NCI-H187 (cell line): ENCODE measurements around the gene ODAD2.
"Not testable (repeated sequence)": the region's sequence is repeated elsewhere in the genome, so short reads cannot be mapped to it uniquely, and the experiment has no call there.

Source experiments
- DNase-seq, 2 experiments: peaks; one replicate each; lab custom pipeline; 2025; lab: John Stamatoyannopoulos, UW

Gene ODAD2

DNA sequence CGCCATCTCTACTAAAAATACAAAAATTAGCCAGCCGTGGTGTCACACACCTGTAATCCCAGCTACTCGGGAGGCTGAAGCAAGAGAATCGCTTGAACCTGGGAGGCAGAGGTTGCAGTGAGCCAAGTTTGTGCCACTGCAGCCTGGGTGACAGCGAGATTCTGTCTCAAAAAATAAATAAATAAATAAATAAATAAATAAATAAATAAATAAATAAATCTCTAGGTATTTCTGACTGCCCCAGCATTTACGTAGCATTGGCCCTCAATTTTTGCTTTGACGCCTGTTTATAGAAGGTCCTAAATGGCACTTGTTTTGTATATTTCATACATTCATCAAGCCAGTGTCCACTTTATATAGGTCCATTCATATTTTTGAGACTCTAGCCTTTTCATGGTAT is 28.9 kb downstream of the ODAD2 start:
- DNase-seq: not testable (repeated sequence)

DNA sequence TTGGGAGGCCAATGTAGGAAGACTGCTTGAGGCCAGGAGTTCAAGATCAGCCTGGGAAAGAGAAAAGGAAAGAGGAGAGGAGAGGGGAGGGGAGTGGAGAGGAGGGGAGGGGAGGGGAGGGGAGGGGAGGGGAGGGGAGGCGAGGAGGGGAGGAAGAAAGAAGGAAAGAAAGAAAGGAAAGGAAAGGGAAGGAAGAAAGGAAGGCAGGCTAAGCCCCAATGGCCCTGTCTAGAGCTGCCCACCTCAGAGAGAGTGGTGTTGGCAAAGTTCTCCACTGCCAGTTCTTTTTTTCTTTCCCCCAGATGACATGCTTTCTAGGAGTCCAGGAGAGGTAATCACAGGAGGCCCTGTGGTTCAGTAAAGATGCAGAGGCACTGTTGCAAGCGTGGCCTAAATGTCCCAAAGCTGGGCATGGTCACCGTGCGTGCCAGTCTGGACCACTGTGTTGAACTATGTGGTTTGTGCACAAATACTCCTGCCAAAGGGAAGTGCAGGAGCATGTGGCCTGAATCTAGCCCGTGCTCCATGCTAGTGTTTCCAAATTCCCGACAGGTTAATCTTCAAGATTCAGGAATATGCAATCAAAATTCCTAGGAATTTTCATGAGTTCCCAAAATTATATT is 39.7 kb downstream of the ODAD2 start:
- DNase-seq: no peak

DNA sequence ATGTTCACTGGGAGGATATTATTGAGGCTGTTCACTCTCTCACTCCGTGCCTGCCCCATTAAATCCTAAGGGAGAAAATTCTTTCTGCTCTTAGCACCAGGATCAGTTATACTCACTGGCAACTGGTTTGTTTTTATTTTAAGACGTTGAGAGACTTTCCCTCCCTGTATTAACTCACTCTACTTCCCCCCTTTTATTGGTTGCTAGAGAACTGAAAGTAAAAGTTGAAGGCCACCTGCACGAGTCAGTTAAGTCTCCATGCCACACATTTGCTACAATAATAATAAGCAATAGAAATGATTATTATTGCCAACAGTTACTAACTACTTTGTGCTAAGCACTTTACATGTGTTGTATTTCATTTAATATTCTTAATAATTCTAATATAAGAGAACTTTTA is 40.5 kb downstream of the ODAD2 start:
- not testable (repeated sequence) for DNase-seq

DNA sequence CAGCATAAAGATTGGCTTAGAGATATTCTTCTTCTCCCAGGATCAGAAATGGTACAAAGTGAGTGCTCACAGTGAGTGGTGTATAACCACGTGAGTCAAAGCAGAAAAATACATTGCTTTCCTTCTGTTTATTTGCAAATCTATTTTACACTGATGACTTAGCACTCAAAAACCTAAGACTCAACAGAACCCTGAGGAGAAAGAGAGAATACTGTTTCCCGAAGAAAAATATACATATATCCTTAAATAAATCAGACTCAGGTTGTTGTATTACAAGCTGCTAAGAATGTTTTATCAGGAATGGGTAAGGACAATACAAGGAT is 48.7 kb downstream of the ODAD2 start:
- no peak for DNase-seq

DNA sequence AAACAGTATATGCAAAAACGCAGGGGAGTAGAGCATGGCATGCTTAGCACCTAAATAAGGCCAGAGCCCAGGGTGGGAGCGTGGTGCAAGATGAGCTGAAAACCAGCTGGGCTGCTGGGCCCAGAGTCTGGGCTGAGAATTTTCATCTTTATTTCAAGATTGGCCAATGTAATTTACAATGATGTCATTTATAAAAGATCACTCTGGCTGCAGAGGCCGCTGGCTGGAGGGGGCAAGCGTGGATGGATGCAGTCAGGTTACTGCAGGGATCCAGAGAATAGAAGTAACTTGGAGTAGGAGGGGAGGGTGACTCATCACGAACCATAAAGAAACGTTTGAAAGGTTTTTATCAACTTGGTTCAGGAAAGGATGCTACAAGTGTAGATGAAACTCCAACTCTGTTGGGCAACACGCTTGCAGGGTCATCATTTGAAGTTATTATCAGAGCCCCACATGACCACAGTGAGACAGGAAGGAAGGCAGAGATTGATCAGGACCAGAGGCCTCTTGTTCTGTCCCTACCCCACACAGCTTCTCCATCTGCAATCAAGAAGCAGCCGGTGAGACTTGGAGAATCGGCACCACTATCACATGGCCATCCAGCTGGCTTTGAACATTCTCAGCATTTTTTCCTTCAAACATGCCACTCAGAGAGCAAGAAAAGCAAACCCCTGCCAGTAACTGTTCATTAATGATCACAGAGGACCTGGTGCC is 49.2 kb downstream of the ODAD2 start:
- DNase-seq: no peak

DNA sequence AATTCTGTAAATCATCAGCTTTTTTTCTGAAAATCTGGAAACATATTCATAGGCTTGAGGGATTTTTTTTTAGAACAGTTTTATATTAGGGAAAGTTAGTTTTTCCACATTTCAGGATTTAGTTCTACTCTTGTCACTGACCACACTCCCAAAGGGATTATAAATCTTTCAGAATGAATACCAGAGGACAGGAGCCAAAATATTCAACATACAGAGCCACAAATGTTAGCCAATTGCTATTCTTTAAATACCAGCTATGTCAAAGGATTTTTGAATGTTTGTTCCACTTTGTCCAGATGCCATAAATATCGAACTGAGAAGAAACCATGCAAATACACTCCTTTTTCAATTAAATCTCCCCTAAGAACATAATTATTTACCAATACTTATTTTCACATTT is 50.7 kb downstream of the ODAD2 start:
- no peak for DNase-seq

DNA sequence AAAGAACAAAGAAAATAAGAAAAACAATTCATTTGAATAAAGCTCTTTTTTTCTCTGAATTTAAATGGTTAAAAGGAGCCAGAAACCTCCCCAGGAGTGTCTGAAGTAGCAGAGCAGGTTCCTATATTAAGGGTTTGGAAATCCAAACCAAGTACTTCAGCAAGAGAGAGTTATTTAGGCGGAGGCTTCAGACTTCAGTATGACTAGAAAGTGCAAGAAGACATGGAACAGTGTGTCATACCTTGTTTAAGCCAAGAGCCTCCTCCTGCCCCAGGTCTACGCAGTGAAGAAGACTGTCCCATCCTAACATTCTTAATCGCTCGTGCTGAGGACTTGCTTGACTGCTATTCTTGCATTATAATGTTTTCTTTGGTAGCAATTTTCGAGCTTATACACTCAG is 51.3 kb downstream of the ODAD2 start:
- no peak for DNase-seq

DNA sequence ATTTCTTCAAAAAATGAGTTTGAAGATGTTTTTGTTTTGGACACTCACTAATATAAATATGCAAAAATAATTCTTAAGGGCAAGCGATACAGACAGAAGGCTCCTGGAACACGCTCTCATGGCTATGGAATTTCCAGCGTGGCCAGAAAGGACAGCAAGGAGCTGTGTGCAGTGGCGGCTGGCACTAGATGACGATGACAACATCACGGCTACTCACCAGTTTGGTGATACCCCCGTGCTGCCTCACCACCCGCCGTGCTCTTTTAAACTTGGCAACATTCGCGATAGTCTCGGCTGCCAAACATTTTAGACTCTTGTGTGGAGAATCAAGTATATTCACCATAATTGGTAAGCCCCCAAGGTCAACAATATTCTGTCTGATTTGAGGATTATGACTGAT is 54.9 kb downstream of the ODAD2 start:
- no peak for DNase-seq

DNA sequence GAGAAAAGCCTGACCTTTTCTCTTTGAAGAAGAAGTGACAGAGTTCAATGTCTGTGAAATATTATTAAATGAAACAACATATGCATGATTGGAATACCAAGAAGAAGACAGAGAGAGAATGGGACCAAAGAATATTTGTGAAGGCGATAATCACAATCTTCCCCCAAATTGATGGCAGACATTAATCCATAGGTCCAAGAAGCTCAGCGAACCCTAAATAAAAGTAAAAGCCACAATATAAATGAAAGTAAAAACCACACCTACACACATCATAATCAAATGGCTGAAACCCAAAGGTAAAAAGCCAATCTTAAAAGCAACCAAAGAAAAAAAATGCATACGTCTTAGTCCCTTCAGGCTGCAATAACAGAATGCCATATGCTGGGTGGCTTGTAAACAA is 84.0 kb downstream of the ODAD2 start:
- no peak for DNase-seq

DNA sequence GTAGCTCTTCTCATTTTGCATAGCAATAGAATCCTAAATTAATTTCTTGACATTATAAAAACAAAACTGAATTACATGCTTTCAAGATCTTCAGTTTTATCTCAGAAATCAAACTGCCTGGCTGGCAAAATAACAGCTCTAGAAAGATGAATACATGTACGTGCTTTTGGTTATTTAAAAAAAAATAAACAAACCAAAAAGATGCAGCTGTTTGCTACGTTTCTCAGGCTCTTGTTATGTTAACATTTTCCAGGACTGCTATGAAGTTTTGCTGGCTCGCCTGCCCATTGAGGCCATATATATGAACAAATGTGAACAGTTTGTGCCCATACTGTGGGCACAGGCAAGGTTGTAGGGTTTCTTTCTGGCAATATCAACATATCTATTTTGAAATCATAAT is 86.6 kb downstream of the ODAD2 start:
- DNase-seq: no peak

DNA sequence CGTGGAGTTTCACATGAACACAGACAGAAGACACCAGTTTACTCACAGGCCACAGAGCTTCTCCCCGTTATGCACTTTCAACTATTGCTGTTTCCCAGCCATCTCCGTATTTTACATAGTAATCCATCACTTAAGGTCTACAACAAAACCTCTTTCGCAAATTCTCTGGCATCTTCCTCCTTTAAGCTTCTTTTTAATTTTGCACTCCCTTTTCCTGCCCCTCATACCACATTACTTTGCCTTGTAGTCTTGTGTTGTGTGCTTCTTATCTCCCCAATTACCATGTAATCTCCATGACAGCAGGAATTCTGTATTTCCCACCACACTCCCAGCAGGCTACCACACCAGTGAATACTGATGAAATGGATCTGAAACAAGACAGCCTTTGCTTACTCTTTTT is 87.3 kb downstream of the ODAD2 start:
- no peak for DNase-seq

DNA sequence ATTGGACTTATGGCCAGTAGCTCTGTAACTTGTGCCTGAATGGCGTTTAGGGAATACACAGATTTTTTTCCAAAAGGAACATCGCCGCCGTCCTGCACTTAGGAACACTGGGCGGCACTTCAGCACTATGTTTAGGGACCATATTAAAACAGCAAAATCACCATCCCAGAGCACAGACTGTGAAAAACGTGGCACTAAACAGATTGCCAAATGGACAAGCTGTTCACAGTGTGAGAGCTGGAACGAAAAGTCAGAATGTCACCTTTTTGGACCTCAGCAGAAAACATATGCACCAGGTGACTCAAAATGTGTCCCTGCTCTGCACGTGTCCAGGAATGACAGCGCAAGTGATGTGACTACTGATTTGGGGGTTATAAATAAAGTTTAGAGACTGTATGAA is 87.9 kb downstream of the ODAD2 start:
- no peak for DNase-seq

DNA sequence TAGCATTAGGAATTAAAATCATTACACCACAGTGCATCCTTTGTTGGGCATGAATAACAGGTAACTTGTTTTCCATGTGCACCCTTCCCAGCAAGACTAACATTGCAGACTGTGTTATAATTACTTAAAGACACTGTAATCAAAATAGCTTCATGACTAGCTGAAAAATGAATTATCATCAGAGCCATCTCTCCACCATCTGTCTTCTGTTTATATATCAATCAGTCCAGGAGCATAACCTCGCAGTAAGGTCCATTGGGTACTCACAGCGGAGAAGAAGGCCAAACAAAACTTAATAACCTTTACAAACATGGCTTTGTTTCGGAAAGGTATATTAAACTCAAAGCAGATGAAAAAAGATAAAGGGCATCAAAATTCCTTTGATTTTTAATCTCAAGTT is 90.6 kb downstream of the ODAD2 start:
- no peak for DNase-seq

DNA sequence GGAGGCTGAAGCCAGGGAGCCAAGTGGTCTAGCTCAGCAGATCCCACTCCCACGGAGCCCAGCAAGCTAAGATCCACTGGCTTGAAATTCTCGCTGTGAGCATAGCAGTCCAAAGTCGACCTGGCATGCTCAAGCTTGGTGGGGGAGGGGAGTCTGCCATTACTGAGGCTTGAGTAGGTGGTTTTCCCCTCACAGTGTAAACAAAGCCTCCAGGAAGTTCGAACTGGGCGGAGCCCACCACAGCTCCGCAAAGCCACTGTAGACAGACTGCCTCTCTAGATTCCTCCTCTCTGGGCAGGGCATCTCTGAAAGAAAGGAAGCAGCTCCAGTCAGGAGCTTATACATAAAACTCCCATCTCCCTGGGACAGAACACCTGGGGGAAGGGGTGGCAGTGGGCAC is 99.4 kb downstream of the ODAD2 start:
- not testable (repeated sequence) for DNase-seq

DNA sequence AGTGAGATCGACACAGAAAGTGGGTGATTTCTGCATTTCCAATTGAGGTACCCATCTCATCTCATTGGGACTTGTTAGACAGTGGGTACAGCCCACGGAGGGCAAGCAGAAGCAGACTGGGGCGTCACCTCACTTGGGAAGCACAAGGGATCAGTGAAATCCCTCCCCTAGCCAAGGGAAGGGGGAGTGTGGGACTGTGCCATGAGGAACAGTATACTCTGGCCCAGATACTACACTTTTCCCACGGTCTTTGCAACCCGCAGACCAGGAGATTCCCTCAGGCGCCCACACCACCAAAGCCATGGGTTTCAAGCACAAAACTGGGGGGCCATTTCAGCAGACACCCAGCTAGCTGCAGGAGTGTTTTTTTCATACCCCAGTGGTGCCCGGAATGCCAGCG is 99.8 kb downstream of the ODAD2 start:
- no peak for DNase-seq

DNA sequence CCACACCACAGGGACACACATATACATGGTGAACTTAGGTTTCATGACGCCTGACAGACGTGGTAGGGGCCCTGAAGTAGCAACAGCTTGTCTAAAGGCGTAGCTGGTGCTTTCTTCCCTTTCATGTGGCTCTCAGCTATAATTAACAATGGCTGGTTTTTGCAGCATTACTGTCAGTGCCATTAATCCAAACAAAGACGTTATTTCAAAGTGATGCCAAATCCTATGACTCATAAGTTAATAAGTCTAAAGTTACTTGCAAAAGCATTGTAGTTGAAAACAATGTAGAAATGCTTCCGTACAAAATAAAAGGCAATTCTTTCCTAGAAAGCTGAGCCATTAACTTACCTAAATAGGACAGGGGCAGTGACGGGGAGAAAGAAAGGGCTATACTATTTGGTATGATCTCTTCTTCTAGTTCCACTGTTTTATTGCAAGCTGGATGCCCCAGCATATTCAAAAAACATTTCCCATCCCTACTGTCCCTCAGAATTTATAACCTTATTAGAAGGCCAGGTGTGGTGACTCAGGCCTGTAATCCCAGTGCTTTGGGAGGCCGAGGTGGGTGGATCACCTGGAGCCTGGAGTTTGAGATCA is 105.4 kb downstream of the ODAD2 start:
- no peak for DNase-seq

DNA sequence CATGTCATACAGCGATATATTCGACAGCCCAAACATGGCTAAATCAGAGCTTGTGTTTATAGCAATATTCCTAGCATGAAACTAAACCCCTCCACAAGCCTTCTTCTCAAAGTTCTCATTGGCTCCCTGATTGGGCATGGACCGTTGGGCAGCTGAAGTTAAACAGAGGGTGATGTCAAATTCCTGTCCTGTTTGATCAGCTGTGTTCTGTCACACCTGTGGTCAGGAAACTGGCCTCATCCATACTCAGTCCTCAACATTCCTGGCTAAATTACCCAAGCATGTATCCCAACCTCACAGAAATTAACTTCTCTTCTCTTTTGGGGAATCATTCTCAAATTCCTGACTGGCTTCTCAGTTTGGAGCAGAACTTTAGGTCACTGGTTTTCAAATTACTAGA is 107.9 kb downstream of the ODAD2 start:
- no peak for DNase-seq

DNA sequence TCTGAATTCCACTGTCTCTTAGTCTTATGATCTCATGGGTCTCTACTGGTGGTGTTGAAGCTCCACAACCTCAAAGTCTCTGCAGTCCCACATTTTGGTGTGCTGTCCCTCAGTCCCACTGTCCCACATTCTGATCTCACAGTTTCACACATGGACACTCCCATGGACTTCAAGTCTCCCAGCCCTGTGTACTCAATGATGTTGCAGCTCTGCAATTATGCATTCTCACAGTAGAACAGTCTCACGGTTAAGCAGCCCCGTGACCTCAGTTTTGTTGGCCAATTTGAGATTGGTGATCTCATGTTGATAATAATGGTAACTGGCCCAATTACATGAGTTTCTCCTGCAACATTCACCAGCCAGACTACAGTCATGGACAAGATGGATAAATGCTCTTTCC is 109.4 kb downstream of the ODAD2 start:
- DNase-seq: no peak

DNA sequence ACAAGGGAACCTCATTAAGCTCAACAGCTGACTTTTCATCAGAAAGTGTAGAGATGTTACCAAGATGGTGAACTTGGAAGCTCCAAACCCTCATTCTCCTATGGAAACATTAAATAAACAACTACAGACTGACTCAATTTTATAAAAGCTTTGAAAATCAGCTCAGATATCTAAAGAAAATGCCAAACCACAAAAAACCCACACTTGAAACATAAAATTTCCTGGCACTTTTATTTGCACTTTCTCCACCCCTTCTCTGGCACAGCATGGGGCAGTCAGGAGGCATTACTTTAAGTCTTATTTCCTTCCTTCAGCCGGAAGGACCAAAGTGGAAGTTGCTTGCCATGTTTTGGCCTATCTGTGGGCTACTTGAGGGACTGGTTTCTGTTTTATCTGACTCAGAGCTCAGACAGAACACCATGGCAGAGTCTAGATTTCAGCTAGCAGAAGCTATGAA is 114.7 kb downstream of the ODAD2 start:
- DNase-seq: no peak

DNA sequence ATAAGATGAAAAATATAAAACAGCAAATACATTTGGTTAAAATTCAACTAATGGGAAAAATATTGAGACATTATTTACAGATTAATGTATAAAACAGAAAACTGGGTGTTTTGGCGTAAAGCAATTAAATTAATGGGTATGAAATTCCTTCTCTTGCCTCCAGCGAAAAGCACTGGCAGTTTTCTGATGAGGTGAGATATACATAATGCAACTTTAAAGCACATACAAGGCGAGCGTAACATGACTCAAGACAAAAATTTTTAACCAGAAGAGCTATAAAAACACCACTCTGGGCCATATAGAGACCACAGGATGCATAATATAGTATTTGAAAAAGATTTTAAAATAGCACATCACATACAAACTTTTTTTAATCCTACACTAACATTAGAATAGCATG is 120.6 kb downstream of the ODAD2 start:
- DNase-seq: no peak

DNA sequence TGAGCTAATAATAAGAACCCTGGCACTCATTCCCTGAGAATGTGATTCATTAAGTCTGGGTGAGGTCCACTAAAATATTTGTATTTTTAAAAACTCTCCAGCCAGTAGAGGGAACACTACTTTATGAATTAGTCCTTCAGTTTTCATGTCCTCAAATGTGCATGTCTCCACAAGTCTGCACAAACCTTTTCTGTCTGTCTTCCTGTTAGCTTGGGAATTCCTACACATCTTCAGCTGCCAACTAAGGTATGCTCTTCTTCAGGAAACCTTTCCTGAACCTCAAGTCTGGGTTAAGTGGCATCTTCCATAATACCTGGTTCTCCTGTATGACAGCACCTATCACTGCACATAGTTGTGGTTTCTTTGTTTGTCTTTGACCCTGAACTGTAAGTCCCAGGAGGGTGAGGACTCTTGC is 133.7 kb downstream of the ODAD2 start:
- DNase-seq: no peak

DNA sequence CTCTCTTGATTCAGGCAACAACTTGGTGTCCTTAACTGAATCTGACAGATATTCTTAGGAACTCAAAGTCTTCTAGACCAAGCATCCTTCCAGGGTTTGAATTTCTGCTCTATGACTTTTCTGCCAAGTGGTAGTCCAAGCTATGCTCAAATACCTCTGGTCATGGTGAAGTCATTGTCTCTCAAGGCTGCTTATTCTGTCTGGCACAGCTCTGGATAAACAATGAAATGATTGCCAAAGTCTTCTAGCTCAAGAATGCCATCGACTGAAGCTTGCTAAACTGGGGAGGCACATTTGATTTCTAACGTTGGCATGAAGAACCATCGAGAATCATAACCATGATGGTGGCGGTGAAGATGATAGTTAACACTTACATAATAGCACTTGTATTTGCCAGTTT is 137.1 kb downstream of the ODAD2 start:
- no peak for DNase-seq

DNA sequence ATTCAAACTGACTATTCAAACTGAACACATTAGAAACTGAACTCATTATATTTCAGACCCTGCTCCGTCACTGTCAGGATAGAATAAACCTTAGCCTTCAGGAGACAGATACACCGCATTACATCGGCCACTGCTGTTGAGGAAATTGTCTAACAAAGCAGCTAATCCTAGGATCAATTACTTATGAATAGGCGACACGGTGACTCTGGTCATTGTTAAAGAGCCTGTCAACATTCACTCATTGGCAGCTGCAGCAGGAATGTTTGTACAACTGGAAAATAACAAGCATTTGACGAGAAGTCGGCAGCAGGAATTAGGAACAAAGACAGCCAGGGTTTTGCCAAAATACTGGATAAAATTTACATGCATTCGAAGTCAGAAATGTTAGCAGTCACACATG is 141.3 kb downstream of the ODAD2 start:
- no peak for DNase-seq

DNA sequence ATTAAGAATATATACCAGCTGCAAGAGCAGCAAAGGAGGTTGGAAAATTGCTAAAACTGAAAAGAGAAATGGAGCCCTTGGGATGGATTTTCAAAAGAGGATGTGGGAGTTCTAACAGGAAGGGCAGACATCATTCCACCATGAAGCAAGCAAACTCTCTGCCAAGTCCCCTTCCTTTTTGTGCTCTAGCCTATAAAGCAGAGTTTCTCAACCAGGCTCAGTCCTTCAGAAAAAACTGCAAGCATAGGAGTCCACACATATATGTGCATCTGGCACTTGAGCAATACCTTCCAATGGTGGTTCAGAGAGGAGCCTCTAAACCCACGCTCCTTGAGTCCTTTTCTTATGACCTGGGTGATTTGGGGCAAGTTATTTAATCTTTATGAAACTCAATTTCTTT is 154.7 kb downstream of the ODAD2 start:
- DNase-seq: no peak
